DMS153 (cell line): ENCODE data around the gene SULT1C4.
"Not testable (repeated sequence)": the region's sequence is repeated elsewhere in the genome, so short reads cannot be mapped to it uniquely, and the experiment has no call there.

Experiments
- DNase-seq: peaks from one replicate; lab custom pipeline; 2025; lab: John Stamatoyannopoulos, UW

Gene SULT1C4

DNA sequence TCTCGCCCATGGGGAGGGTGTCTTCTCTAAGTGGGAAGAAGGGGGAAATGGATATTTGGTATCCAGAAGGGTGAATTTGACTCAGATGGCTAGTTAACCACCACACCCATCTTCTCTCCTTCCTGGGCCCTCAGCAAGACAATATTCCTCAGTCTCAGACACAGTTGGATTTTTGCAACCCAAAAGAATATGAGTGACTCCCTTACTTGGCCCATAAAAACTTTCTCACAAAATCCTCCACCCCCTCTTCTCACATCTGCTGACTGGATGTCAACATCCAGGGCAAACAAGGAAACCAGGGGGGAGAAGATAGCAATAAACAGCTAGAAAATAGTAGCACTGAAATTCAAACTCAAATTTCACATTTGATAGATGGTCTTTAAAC is 35.9 kb downstream of the SULT1C4 start:
- no peak for DNase-seq

GRCh38 chr2:108414256-108414876 is 36.6 kb downstream of the SULT1C4 start:
- DNase-seq, result no peak

GRCh38 chr2:108414945-108415344 is 37.2 kb downstream of the SULT1C4 start:
- no peak for DNase-seq

- no peak for DNase-seq
Observed at GRCh38 chr2:108417254-108417653, 39.5 kb downstream of the SULT1C4 start.

GRCh38 chr2:108418416-108418815 is 40.7 kb downstream of the SULT1C4 start:
- no peak for DNase-seq

GRCh38 chr2:108423067-108423466 is 45.3 kb downstream of the SULT1C4 start:
- no peak for DNase-seq

- no peak for DNase-seq
Observed at GRCh38 chr2:108423502-108424251, 45.9 kb downstream of the SULT1C4 start.

DNA sequence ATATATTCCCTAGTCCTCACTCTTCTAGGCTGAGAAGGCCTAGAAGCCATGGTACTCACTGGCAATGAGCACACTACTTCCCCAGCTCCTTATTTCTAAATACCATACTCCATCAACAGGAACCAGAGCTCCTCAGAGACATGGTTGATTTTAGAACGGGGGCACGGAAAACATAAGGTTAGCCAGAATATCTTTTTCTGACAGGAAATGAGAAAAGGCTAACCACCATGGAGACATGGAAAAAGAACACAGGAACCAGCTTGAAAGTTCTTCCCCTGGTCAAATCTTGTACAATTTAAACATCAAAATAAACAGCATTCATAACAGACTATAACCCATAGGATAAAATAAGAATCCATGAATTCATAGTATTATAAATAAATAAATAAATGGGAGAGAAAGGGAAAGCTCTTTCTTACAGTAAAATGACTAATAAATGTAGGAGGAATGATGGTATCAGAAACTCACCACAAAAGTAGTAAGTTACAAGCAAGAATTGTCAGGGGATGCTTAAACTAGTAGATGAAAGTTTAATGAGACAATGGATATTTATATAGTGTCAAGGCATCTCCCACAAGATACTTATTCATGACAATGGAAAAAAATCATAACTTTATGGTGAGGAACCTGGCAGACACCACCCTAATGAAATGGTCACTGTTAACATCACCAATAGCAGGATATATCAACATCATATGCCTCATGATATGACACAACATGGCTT is 50.7 kb downstream of the SULT1C4 start:
- no peak for DNase-seq

DNA sequence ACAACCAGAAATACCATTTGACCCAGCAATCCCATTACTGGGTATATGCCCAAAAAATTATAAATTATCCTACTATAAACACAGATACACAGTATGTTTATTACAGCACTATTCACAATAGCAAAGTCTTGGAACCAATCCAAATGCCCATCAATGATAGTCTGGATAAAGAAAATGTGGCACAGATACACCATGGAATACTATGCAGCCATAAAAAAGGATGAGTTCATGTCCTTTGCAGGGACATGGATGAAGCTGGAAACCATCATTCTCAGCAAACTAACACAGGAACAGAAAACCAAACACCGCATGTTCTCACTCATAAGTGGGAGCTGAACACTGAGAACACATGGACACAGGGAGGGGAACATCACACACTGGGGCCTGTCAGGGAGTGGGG is 57.8 kb downstream of the SULT1C4 start:
- not testable (repeated sequence) for DNase-seq

GRCh38 chr2:108436976-108437375 is 59.2 kb downstream of the SULT1C4 start:
- no peak for DNase-seq
